ENCODE data around the gene R3HDML.

The R3HDML gene

DNA sequence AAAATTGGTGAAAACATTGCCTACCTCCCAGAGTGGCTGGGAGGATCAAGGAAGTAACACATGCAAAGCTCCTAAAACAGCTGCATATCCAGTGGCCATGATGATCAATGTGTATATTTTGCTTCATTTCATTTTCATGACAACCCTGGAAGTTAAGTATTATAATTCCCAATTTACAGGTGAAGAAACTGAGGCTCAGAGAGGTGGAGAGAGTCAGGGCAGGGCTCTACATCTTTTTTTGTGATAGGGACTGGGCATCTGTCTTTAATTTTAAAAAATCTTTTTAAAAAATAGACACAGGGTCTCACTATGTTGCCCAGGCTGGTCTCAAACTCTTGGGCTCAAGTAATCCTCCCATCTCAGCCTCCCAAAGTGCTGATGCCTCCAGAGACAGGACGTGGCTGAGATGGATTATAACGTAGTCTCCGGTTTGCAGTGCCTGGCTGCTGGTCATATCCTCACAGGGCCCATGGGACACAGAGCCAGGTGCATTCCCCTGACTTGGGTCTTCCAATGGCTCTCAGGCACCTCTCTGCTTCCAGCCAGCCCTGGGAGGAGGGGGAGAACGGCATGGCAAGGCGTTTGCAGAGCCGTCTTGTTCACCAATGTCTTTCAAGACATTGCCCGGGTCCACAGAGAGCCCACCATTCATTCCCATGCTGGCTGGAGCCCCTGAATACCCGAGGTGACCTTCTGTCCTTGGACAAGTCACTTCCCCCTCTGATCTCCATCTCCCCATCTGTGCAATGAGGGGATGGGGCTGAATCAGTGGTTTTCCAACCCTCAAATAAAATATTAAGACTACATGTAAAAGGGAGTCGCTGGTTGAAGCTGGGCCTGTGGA lies 57.0 kb downstream of the R3HDML start:
- DNase-seq (ENCODE audit: low read depth), result no peak
- H3K4me3 ChIP-seq (ENCODE audit: low read depth, low read length), result no peak overlapping the region
- TF ChIP-seq, protein P1, sequence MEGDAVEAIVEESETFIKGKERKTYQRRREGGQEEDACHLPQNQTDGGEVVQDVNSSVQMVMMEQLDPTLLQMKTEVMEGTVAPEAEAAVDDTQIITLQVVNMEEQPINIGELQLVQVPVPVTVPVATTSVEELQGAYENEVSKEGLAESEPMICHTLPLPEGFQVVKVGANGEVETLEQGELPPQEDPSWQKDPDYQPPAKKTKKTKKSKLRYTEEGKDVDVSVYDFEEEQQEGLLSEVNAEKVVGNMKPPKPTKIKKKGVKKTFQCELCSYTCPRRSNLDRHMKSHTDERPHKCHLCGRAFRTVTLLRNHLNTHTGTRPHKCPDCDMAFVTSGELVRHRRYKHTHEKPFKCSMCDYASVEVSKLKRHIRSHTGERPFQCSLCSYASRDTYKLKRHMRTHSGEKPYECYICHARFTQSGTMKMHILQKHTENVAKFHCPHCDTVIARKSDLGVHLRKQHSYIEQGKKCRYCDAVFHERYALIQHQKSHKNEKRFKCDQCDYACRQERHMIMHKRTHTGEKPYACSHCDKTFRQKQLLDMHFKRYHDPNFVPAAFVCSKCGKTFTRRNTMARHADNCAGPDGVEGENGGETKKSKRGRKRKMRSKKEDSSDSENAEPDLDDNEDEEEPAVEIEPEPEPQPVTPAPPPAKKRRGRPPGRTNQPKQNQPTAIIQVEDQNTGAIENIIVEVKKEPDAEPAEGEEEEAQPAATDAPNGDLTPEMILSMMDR (IDR thresholded peaks at IDR 0.05; ENCODE audit: control insufficient read depth, extremely low read depth, insufficient read depth), result no peak

DNA sequence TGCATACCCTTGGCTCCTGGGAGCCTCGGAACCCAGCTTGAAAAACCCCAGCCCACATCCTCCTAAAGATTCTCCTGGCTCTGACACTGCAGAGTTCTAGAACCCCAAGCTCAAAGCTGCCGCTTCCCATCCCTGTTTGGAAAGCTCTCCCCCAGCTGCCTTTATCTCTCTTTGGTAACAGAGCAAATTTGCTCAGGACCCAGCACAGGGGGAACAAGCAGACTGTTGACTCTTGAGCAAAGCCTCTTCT lies 57.5 kb downstream of the R3HDML start:
- H3K4me3 ChIP-seq (ENCODE audit: low read depth, low read length), result no peak overlapping the region
- TF ChIP-seq, protein P1 (IDR thresholded peaks at IDR 0.05; ENCODE audit: control insufficient read depth, extremely low read depth, insufficient read depth), result no peak
- DNase-seq (ENCODE audit: low read depth), result no peak

DNA sequence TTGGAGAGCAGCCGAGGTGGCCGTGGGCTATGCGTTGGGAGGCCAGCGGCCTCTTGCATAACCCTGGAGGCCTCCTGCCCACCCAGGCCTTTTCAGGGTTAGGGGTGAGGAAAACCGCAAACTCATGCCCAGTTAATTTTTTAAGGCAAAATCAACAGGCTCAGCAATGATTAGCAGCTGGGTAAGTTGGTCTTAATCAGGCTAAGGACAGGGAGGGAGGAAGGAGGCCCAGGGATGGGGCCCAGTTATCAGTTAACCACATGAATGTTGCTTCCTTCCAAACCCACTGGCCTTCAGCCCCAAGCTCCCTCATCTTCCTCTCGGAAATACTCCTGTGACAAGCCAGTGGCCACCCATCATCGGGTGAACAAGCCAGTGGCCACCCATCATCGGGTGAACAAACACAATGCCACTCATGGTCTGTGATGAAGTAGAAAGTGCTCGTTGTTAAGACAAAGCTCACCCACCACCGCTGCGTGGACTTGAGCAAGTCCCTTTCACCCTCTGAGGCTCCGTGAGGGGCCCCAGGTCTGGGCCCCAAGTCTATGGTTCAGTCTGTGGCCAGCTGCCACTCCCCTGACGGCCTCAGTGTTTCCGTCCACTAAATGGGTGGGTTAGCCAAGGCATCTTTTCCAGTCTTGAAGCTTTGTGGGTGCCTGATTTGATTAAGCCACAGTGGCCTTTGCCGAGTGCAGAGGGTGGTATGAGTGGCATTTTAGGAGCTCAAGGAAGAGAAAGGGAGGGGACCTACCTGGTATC lies 58.0 kb downstream of the R3HDML start:
- TF ChIP-seq, protein P1 (IDR thresholded peaks at IDR 0.05; ENCODE audit: control insufficient read depth, extremely low read depth, insufficient read depth), result no peak
- no peak for DNase-seq (ENCODE audit: low read depth)
- no peak overlapping the region for H3K4me3 ChIP-seq (ENCODE audit: low read depth, low read length)

DNA sequence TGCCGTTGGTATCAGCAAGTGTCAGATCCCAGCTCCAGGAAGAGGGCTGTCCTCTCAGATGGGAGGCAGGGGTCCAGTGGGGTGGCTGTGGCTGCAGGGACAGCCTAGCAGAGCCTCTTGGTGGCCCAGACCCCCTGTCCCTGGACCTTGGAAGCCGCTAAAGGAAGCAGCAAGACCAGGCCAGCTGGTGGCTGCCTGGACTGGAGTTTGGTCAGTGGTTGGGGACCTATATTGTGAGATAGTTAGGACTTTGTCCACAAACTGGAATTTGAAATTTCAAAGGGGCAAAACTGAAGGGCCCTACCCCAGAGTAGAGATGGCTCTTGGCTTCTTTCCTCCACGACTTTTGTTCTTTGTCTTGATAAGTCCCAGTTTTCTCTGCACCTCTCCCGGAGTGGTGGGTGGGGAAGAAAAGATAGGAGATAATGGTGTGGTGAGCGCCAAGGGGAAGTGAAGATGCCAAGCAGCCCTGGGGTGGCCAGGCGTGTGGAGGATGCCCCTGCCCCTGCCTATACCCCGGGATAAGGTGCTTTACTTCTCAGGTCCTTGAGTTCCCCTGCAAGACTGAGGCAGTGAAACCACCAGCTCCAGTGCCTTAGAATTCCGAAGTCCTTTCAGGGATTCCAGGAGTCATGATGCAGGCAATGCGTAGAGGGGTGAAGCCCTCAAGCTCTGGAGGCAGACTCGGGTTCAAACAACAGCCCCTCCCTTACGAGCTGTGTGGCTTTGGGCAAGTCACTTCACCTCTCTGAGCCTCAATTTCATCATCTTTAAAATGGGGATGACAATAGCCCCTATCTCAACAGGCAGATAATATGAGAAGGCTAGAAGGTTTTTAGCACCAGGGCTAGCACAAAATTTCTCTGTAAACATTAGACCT lies 58.9 kb downstream of the R3HDML start:
- H3K4me3 ChIP-seq (ENCODE audit: low read depth, low read length), result no peak overlapping the region
- TF ChIP-seq, protein P1 (IDR thresholded peaks at IDR 0.05; ENCODE audit: control insufficient read depth, extremely low read depth, insufficient read depth), result no peak
- no peak for DNase-seq (ENCODE audit: low read depth)

GRCh38 chr20:44396369-44397130 lies 59.7 kb downstream of the R3HDML start:
- no peak overlapping the region for H3K4me3 ChIP-seq (ENCODE audit: low read depth, low read length)
- TF ChIP-seq, protein P1 (IDR thresholded peaks at IDR 0.05; ENCODE audit: control insufficient read depth, extremely low read depth, insufficient read depth), result no peak
- no peak for DNase-seq (ENCODE audit: low read depth)

DNA sequence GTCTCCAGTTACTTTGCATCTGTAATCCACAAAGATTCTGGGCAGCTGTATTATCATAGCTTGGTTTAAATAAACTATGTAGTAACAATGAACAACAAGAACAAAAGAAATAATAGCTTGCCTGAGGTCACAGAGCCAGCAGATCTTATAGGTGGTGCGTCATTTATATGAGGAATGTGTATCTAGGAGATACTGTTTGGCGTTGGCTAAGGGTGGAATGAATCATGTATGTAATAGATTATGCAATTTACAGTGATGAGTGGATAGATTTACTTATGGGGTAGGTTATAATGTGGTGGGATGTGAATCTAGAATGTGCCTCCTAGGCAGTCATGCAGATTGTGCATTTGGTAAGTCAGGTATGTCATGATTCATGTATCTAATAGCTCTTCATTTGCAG lies 61.5 kb downstream of the R3HDML start:
- TF ChIP-seq, protein P1 (IDR thresholded peaks at IDR 0.05; ENCODE audit: control insufficient read depth, extremely low read depth, insufficient read depth), result no peak
- DNase-seq (ENCODE audit: low read depth), result no peak
- no peak overlapping the region for H3K4me3 ChIP-seq (ENCODE audit: low read depth, low read length)
